GM10266 (cell line): ENCODE results near the gene CSTB.

ENCODE experiments used
- DNase-seq: peaks from one replicate; pipeline ENCODE4 v3.0.0; 2012; ENCODE audit errors: extremely low spot score
- TF ChIP-seq, protein P1 (sequence below): IDR thresholded peaks from 2 replicates; pipeline ENCODE4 v1.5.1; 2012; ENCODE audit warnings: mild to moderate bottlenecking, low read depth; ENCODE audit not compliant: control insufficient read depth, insufficient read depth; ENCODE audit errors: missing control alignments

CSTB gene

DNA sequence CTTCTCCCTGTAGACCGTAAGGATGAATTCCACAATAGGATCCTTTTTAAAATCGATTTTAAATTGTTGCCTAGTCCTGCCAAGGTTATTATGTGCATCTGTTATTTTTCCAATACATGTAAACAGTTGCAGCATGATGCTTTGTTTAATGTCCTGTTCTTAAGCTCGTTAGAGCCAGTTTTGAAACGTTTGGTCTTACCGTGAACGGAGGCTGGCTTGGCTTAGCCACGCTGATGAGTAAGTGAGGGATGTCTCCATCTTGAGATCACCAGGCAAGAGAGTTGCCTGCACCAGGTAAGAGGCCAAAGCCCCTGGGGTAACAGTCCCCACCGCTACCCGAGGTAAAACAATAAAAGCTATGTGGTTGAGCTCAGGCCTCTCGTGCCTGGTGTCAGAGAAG, 17.3 kb downstream of the CSTB start:
- TF ChIP-seq, protein P1, sequence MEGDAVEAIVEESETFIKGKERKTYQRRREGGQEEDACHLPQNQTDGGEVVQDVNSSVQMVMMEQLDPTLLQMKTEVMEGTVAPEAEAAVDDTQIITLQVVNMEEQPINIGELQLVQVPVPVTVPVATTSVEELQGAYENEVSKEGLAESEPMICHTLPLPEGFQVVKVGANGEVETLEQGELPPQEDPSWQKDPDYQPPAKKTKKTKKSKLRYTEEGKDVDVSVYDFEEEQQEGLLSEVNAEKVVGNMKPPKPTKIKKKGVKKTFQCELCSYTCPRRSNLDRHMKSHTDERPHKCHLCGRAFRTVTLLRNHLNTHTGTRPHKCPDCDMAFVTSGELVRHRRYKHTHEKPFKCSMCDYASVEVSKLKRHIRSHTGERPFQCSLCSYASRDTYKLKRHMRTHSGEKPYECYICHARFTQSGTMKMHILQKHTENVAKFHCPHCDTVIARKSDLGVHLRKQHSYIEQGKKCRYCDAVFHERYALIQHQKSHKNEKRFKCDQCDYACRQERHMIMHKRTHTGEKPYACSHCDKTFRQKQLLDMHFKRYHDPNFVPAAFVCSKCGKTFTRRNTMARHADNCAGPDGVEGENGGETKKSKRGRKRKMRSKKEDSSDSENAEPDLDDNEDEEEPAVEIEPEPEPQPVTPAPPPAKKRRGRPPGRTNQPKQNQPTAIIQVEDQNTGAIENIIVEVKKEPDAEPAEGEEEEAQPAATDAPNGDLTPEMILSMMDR: no peak
- DNase-seq: no peak

DNA sequence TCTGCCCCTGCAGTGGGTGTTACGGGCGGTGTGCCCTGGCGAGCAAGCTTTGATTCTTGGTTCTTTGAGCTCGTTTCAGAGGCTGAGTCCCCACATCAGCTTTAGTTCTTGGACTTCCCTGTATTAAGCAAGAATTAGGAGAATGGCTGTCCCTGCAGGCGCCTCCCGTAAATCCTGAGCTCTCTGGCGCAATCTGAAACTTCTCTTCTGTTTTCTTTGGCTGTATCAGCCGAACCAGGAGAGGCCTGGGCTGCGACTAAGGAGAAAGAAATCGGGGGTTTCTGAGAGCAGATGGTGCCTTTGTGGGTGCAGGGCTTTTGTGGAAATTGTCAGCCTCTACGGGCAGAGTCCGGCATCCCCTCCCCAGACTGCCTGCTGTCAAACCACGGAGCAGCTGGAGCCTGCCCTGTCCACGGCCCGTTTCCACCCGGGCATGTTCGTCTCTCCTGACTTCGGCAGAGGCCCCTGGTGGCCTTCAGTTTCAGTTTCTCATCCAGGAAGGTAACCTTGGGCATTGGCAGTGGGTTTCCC, 17.9 kb downstream of the CSTB start:
- TF ChIP-seq, protein P1: no peak
- DNase-seq: no peak

DNA sequence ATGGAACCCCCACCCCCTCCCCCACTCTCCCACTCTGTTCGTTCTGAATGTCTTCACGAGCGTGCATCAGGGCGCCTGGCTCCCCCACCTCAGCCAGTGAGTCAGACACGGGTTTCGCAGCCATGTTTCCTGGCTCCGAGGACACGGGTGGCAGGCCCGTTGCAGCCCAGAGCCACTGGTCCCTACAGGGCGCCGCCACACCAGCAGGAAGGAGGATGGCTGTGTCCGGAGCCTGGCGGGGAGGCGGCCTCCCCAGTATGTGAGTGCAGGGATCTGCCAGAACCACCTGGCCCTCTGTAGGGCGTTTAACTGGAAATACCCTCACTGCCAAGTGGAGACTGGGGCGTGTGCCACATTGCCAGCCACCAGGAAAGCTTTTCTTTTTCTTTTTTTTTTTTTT, 18.5 kb downstream of the CSTB start:
- TF ChIP-seq, protein P1: no peak
- DNase-seq: no peak

DNA sequence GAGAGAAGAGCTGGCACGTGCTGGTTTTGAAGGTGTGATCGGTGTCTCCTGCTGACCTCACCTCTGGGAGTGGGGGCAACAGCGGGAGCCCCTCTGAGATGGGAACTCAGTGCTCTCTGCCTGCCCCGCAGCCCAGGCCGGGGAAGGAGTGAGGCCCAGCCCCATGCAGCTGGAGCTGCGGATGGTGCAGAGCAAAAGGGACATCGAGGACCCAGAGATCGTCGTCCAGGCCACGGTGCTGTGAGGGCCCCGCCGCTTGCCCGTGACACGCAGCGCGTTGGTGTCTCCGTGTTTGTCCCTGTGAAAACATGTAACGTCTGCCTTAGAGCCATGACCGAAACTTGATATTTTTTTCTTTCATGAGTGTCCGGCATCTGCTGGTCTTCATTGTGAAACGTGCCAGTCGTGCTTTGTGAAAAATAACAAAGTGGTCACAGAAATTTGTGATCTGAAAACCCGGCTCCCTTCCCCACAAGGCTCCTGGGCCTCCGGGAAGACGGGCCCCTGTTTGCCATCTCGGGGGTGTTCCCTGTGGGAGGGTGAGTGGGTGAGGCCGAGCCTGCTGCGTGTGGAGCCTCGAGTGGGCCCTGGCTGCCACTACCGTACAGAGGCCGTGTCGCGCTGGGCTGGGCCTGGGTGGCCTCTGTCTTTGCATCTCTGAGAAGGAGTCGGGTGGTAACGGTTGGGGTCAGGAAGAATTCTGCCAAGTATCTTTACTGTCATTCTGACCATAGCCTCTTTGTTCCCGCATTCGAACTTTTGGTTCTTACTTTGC, 20.1 kb downstream of the CSTB start:
- TF ChIP-seq, protein P1: no peak
- DNase-seq: no peak

DNA sequence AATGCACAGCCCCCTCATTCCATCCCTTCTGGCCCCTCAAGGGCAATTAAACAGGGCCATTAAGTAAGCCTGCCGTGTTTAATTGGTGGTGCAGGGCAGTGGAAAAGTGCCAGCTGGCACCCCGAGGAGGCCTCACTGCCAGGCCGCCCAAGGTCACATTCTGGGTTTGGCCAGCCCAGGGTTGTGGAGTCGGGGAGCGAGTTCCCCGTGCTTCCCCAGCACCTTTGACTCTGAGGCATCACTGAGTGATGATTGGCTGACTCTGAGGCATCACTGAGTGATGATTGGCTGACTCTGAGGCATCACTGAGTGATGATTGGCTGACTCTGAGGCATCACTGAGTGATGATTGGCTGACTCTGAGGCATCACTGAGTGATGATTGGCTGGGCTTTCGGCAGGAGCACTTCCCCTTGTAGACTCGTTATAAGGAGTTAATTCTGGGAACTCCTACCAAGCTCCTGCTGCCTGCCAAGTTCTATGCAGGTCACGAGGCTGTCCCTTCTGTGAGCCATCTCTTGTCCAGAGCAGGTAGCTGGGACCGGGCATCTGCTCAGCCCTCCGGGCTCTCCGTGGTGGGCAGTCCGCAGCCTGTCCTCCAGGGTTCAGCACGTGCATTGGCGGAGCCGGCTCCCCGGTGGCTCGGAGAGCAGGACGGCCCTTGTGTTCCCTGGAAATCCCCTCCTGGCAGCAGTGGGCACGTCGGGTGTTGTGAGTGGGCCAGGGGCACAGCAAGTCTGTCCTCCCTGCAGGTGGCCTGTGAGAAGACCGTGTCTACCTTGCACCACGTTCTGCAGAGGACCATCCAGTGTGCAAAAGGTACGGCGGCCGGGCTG, 20.9 kb downstream of the CSTB start:
- DNase-seq: no peak
- TF ChIP-seq, protein P1: no peak

DNA sequence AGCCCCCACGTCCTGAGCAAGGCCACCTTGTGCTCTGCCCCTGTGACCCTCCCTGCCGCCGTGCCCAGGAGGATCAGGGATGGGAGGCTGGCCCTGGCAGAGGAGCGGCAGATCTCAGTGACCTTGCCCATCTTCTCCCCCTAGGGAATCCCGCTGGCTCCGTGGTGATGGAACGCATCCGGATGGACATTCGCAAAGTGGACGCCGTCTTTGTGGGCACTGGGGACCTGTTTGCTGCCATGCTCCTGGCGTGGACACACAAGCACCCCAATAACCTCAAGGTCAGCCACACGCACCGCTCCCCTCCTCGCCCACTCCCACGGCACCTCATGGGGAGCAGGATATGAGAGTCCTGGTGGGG, 22.7 kb downstream of the CSTB start:
- TF ChIP-seq, protein P1: no peak
- no peak for DNase-seq
